ENCODE data around the gene RHD. TPM values are rescaled to one million over a fixed set of nuclear protein-coding genes. Genes with fewer than 3 reads are reported as not detected.
"Not testable (repeated sequence)": the region's sequence is repeated elsewhere in the genome, so short reads cannot be mapped to it uniquely, and the experiment has no call there.

RHD gene
- total and polyA plus RNA-seq, 10 donors, result 0.03 to 3.9 (median 1.6) TPM; not detected in 3

GRCh38 chr1:25309486-25309885 is 37.2 kb downstream of the RHD start:
- H3K27ac ChIP-seq; H3K4me3 ChIP-seq; H3K4me1 ChIP-seq; DNase-seq; H3K36me3 ChIP-seq; H3K27me3 ChIP-seq (replicated peaks in 1 of 7); intact Hi-C loops (cut with DNase I; ENCODE audit: low total_unique reads): not testable (repeated sequence)
- WGBS, 5 donors, result 92 to 100% (median 94%) methylated on average over 1 of the region's 1 CpG
- peaks cover 0 to 17% (median 0%) of the 10 kb centered on the region in 8 donors for H3K9me3 ChIP-seq

GRCh38 chr1:25312806-25313470 is 40.6 kb downstream of the RHD start:
- H3K4me3 ChIP-seq; H3K36me3 ChIP-seq; H3K27me3 ChIP-seq (replicated peaks in 1 of 7); H3K27ac ChIP-seq; intact Hi-C loops (cut with DNase I; ENCODE audit: low total_unique reads); H3K4me1 ChIP-seq; DNase-seq: not testable (repeated sequence)
- peaks cover 0 to 18% (median 0%) of the 10 kb centered on the region in 8 donors for H3K9me3 ChIP-seq

GRCh38 chr1:25320314-25320938 is 48.1 kb downstream of the RHD start:
- H3K27me3 ChIP-seq (replicated peaks in 1 of 7); DNase-seq; H3K4me3 ChIP-seq; H3K27ac ChIP-seq; H3K9me3 ChIP-seq; H3K4me1 ChIP-seq; intact Hi-C loops (cut with DNase I; ENCODE audit: low total_unique reads): not testable (repeated sequence)
- 80 to 87% (median 84%) methylated on average over 9 of the region's 9 CpGs for whole genome bisulfite sequencing, 5 donors
- H3K36me3 ChIP-seq, result peaks cover 0 to 15% (median 0%) of the 10 kb centered on the region in 6 donors

- H3K4me3 ChIP-seq; H3K27ac ChIP-seq; DNase-seq; H3K4me1 ChIP-seq; H3K9me3 ChIP-seq; intact Hi-C loops (cut with DNase I; ENCODE audit: low total_unique reads); H3K27me3 ChIP-seq (replicated peaks in 1 of 7): not testable (repeated sequence)
- 87 to 97% (median 93%) methylated on average over 8 to 9 of the region's 9 CpGs for WGBS, 5 donors
- peaks cover 0 to 15% (median 0%) of the 10 kb centered on the region in 6 donors for H3K36me3 ChIP-seq
Observed at GRCh38 chr1:25322127-25322526, 49.8 kb downstream of the RHD start.

- intact Hi-C loops (cut with DNase I; ENCODE audit: low total_unique reads); H3K4me1 ChIP-seq; H3K36me3 ChIP-seq; H3K27me3 ChIP-seq (replicated peaks in 1 of 7); H3K4me3 ChIP-seq; H3K27ac ChIP-seq; H3K9me3 ChIP-seq; DNase-seq: not testable (repeated sequence)
- WGBS, 5 donors, result 94 to 100% (median 97%) methylated on average over 3 of the region's 3 CpGs
Observed at GRCh38 chr1:25324407-25324806, 52.1 kb downstream of the RHD start.

GRCh38 chr1:25327864-25328790 is 55.8 kb downstream of the RHD start:
- H3K36me3 ChIP-seq; H3K9me3 ChIP-seq; intact Hi-C loops (cut with DNase I; ENCODE audit: low total_unique reads); H3K27me3 ChIP-seq (replicated peaks in 1 of 7); DNase-seq; H3K27ac ChIP-seq; H3K4me3 ChIP-seq: not testable (repeated sequence)
- peaks cover 0 to 38% (median 1%) of the 10 kb centered on the region in 6 donors for H3K4me1 ChIP-seq
- WGBS, 5 donors, result no CpG with 5 or more reads among the region's 17 CpGs

DNA sequence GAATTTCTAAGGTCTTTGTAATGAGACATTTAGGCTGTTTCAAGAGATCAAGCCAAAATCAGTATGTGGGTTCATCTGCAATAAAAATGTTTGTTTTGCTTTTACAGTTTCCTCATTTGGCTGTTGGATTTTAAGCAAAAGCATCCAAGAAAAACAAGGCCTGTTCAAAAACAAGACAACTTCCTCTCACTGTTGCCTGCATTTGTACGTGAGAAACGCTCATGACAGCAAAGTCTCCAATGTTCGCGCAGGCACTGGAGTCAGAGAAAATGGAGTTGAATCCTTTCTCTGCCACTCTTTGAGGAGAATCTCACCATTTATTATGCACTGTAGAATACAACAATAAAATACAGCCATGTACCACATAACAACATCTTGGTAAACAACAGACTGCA is 56.5 kb downstream of the RHD start:
- WGBS, 5 donors, result 70 to 83% (median 80%) methylated on average over 4 of the region's 4 CpGs
- H3K4me3 ChIP-seq; intact Hi-C loops (cut with DNase I; ENCODE audit: low total_unique reads); H3K9me3 ChIP-seq; H3K27me3 ChIP-seq (replicated peaks in 1 of 7); DNase-seq: not testable (repeated sequence)
- H3K4me1 ChIP-seq, result peaks cover 0 to 38% (median 1%) of the 10 kb centered on the region in 6 donors
- H3K27ac ChIP-seq, result peak overlapping the region in 3 of 8 donors; percentile 51 to 83 (median 78)
- peaks cover 0 to 15% (median 0%) of the 10 kb centered on the region in 6 donors for H3K36me3 ChIP-seq

GRCh38 chr1:25329336-25329735 is 57.0 kb downstream of the RHD start:
- Histone ChIP-seq H3K36me3 (peaks cover 0 to 15% (median 0%) of the 10 kb centered on the region in 6 donors), H3K27ac (peak overlapping the region in 4 of 8 donors; percentile 51 to 83 (median 66)), H3K4me1 (peaks cover 0 to 42% (median 1%) of the 10 kb centered on the region in 6 donors)
- WGBS, 5 donors, result 92 to 98% (median 93%) methylated on average over 5 of the region's 5 CpGs
- H3K27me3 ChIP-seq (replicated peaks in 1 of 7); H3K9me3 ChIP-seq; intact Hi-C loops (cut with DNase I; ENCODE audit: low total_unique reads); H3K4me3 ChIP-seq; DNase-seq: not testable (repeated sequence)

DNA sequence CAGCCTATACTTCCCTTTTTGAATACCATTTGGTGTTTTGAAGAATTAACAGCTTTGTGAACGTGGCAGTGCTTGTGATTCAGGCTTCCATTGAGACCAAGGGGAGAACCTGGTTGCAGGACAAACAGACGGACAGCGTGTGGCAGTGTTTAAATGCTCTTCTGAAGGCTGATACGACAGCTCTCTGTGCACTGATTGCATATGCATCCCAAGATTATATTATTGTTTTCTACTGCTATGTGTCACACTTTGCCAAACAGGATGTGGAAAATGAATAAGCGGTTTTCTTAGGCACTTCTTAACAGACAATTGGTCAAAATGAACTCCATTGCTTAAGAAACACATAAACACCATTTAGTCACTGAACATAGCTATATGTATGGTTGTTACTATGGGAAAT is 57.6 kb downstream of the RHD start:
- H3K36me3 ChIP-seq, result peaks cover 0 to 15% (median 0%) of the 10 kb centered on the region in 6 donors
- intact Hi-C loops (cut with DNase I; ENCODE audit: low total_unique reads); H3K27me3 ChIP-seq (replicated peaks in 1 of 7); H3K4me3 ChIP-seq; DNase-seq; H3K9me3 ChIP-seq: not testable (repeated sequence)
- H3K27ac ChIP-seq, result peak overlapping the region in 5 of 8 donors; percentile 51 to 83 (median 60)
- WGBS, 5 donors, result 13 to 47% (median 18%) methylated on average over 2 to 5 of the region's 5 CpGs
- H3K4me1 ChIP-seq, result peaks cover 0 to 46% (median 1%) of the 10 kb centered on the region in 6 donors

All from spleen (tissue), 11 donors.